ENCODE data around the gene TNFRSF13B.
"Not testable (repeated sequence)": the region's sequence is repeated elsewhere in the genome, so short reads cannot be mapped to it uniquely, and the experiment has no call there.

Gene TNFRSF13B

DNA sequence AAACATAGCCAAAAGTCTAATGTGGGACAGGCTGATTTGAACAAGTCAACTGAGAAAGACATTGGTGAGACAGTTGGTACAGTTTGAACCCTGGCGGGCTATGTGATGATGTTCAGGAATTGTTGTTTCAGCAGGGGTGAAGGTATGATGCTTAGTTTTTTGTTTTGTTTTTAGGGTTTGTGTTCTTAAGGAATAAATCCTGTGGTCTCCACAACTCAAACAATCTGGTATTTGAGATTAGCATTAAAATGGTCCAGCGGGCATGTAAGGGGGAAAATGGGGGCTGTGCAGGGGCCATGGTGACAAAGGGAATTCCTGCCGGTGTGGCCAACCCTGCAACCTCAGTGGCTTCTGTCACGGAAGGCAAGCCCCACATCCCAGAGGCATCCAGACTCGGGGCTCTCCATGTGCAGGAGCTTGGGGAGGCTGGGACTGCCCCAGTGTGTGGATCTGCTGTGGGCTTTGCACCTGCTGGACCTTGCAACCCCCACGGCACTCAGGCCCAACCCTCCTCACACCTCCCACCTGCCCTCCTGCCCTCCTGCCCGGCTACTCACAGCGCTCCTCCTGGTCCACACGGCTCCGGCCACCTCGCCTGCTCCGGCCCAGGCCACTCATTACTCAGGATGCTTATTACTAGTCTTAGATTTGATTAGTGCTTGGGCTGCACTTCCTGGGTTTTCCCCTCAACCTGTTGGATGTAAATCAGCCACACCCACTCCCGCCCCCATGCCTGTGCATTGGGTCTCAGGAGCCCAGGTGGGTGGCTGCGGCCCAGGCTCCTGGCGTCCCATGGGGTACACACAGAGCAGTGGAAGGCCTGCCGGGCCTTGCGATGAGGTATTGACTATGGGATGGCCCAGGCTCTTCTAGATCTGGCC, at the start of gene TNFRSF13B:
Gene TNFRSF13B (minus strand): TSS at position 661 of the 881 bp plus-strand sequence. CDS start 43 bp downstream, at position 618.
- no peak for DNase-seq

DNA sequence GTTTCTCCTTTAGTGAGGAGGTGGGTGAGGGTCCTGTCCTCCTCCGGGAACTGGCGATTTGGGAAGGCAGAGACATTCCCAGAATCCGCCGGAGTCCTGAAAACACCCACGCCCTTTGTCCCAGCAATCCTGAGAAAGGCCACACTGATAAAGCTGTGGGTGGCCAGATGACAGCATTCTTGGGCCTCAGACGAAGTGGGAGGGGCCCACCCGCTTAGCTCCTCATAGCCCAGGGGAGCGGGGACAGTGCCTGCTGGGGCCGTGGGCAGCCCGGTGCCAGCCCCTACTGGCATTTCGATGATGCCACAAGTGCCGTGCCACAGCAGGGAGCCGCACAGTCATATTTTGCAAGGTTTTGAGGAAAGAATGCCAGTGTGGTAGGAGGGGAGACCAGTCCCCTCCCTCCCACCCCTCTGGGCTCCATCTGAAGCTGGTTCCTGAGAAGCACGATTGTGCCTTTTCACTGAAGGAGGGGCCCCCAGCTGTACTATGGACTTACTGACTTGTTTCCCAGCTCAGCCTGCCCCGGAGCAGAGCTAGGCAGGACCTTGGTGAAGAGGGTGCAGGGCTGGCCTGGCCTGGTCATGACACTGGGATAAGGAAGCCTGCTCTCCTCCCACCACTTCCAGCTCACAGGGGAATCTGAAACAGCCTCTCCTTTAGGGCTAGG, 49.4 kb upstream of the TNFRSF13B start:
- no peak for DNase-seq

DNA sequence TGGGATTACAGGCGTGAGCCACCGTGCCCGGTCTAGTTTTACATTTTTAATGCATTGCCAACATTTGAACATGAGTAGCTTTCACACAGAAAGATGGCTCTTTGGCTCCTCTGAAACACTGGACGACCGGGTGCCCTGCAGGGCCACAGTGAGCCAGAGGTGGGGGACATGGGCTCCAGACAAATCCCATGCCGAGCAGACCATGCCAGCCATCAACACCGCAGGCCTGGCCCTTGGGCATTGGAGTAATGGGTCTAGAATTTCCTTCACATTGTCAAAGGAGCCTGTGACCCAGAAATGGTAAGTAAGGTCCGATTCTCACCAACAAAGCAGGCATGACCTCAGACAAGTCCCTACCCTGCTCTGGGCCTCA, 48.9 kb upstream of the TNFRSF13B start:
- DNase-seq: no peak

DNA sequence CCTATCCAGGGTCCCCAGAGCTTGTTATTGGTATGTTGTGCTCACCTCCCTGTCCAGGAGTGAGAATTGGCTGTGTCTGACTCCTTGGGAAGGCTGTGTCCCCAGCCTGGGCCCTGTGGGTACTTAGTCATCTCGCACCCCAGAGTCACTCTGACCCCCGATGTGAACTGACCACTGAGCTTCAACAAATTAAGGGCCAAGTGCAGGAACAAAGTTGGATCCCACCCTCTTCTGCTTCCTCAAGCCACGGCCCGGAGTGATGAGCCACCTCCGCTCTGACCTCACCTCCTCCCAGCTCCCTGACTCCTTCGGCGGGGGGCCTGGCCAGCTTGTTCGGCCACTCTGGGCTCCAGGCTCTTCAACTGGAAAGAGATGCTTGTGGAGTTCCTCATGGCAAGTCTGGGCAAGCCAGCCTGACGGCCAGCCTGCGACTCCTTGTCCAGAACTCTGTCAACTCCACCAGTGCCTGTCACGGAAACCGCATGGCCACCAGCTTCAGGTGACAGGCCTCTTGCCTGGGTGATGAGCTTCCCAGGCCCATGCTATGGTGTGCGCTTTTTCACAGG, 48.1 kb upstream of the TNFRSF13B start:
- no peak for DNase-seq

DNA sequence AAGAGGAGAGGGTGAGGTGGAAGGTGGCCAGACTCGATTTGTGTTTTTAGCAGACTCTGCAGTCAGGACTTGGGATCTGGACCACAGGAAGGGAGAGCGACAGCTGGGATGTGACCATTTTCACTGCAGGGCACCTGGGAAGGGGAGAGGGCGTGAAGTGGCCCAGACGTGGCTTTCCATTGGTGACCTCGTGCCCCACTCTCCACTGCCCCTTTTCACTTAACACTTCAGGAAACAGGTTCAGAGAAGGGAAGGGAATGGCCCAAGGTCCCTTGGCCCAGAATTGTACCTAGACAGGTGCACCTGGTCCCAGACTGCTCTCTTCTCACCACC, 47.5 kb upstream of the TNFRSF13B start:
- no peak for DNase-seq

DNA sequence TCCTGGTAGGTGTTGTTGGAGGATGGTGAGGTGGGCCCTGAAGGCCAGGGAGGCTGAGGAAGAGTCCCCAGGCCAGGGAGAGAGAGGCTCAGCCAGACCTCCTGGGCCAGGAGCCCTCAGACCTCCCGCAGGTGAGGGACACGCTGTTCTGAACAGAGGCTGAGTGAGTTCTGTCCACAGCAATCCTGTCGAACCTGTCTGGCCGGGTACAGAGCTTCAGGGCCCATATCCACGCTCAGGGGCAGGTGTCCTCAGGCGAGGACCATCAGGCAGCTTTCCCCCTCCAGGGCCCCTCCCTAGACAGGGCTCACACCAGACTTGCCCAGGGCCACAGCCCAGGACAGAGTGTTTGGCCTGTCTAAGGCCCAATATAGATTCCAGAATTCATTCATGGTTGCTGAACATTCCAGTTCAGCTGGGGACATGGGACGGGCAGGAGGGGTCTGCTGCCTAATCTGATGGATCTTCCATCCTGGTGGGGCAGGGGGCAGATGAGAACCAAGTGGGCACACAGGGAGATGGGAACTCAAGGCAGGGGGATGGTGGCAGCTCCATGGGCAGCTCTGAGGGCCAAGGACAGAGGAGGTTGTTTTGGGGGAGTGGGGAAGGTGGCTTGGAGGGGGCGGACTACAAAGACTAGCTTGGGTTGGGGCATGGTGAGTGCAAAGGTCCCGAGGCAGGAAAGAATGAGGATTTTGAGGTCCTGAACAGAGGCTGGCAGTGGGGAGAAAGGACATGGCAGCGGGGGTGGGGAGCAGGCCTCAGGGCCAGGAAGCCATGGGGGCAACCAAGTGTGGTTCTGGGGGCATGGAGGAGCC, 46.9 kb upstream of the TNFRSF13B start:
- no peak for DNase-seq

DNA sequence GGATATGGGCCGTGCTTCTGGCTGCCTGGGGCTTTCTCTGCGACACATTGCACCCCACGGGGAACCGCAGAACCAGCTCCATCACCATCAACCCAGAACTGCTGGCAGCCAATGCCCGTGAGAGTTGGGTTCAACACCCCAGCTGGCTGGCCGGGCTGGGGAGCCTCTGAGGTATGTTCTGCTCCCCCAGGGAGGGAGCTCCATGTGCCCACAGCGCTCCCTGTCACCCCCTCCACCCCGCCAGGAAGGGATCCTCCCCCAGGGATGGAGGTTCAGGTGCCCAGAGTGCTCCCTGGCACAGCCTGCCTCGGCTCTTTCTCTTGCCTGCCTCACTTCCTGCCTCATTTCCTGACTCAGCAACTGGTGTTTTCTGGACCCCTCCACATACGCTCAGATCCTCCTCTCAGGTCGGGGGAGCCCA, 46.1 kb upstream of the TNFRSF13B start:
- no peak for DNase-seq

DNA sequence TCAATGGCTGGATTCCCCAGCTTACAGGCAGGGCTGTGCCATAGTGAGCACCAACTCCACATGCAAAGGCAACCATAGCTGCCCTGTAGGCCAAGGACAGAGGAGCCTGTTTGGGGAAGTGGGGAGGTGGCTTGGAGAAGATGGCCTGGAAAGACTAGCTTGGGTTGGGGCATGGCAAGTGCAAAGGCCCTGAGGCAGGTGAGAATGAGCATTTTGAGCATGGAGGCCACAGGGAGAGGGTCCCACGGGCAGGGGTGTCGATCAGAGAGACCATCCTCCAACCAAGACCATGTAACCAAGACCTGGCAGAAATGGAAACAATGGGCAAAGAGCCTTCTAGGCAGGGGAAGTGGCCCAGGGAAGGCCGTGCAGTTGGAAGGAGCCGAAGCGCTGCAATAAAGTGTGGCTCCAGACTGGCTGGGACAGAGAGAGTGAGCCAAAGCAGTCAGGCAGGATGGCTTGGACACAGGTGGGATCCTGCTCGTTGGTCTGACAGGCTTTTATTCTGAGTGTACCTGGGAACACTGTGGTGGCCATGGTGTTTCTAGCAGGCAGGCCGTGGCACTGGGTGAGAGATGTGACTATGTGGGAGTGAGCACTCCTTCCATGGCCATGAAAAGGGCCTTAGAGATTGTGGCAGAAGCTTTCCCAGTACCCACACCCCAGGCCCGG, 45.6 kb upstream of the TNFRSF13B start:
- DNase-seq: no peak

DNA sequence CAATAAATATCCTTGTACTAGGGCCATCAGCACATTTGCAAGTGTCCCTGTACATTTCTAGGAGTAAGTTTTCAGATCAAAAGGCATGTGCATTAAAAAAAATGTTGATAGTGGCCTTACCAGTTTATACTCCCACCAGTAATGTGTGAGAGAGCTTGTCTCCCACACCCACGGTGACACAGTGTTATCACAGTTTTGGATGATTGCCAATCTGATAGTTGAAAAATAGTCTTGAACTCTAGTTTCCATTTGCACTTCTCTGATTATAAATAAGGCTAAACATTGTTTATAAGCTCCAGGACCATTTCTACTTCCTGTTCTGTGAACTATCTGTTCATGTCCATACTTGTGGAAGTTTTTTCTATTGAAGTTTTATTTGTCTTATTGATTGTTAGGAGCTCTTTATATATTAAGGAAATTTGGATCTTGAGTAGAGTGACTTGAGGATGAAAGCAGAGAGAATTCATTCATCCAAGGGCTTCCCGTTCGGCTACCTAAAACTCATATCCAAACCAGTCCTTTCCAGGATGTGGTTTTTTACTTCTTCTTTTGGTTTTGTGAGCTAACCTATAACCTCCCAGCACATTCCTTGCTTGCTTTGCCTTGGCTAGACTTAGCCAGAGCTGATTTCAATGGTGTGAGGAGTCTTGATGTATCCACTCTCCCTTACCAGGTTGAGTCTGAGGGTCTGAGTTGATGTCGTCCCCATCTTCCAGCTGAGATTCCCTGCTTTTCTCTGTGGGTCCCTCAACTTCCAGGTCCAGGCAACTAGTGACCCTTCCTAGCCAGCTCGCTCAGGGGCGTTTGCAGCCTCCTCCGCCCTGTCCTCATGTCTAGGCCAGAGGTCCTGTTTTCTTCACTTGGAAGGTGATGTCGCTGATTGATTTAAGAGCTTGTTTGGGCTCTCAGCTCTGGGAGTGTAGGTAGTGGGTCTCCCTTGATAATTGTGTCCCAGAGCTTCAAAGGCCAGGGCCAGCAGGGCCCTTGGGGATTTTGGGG, 44.6 kb upstream of the TNFRSF13B start:
- DNase-seq: peak; percentile 29

DNA sequence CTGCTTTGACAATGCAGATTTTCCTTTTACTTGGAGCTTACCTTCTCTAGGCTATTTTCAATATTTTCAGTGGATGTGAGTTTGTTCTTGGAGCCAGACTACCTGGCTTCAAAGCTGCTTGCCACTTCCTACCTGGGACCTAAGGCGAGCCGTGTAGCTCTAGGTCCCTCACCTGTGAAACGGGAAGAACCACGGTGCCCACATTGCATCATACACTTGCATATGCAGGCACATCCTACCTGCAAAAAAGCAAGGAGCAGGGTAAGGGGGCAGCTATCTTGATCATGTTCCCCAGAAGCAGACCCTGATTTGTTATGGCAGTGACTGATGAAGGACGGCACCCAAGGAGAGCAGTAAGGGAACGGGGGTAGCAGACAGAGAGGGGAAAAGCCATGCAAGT, 43.3 kb upstream of the TNFRSF13B start:
- DNase-seq: no peak

DNA sequence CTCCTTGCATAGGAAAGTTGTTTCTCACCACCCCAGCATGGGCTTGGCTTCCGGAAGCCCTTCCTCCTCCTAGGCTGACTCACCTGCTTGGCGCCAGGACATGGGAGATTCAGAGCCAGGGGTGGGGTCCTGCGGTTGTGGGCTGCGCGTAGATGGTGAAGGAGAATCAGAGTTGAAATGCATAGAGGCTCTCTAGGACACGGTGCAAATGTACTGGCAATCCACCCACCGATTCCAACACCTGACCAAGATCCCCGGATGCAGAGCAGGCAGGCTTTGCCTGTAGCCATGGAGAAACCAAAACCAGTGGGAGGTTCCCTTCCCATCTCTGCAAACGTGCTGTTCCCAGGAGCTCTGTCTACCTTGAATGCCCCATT, 42.8 kb upstream of the TNFRSF13B start:
- not testable (repeated sequence) for DNase-seq

DNA sequence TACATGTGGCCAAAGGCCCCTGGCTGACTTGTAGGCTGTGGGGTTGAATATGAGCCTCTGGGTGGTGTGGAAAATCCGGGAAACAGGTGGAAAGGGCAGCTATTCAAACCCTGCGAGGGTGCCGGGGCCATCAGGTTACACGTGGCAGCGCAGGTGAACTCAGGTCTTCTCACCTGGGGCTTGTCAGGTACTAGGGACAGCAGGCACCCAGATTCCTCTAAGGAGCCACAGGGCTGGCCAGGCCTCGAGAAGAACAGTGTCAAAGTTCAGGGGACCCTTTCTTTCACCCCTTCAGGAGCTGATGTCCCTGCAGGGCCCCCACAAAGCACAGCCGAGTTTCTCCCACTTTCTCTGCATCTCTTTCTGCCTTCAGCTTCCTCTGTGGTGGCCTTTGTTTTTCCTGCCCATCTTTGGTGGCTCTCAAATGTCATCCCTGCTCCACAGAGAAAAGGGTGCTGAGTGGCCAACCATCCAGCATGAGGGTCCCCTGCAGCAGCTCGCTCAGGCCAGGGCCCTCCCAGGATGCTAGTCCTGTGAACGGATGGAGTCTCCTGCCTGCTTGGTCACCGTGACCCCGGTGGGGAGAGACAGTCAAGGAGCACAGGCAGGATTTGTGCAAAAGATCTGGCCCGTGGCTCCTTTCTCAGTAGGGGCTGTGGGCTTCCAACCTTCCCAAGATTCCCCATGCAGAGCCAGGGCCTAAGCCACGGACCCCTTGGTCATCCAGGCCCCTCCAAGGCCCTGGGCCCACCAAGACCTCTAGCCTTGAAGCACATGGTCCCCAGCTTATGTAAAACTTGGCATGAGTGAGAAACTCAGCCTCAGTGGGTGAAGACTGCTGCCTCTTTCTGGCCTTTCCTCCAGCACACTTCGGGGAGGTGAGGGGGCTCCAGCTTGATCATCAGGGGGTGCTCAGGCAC, 42.2 kb upstream of the TNFRSF13B start:
- not testable (repeated sequence) for DNase-seq

DNA sequence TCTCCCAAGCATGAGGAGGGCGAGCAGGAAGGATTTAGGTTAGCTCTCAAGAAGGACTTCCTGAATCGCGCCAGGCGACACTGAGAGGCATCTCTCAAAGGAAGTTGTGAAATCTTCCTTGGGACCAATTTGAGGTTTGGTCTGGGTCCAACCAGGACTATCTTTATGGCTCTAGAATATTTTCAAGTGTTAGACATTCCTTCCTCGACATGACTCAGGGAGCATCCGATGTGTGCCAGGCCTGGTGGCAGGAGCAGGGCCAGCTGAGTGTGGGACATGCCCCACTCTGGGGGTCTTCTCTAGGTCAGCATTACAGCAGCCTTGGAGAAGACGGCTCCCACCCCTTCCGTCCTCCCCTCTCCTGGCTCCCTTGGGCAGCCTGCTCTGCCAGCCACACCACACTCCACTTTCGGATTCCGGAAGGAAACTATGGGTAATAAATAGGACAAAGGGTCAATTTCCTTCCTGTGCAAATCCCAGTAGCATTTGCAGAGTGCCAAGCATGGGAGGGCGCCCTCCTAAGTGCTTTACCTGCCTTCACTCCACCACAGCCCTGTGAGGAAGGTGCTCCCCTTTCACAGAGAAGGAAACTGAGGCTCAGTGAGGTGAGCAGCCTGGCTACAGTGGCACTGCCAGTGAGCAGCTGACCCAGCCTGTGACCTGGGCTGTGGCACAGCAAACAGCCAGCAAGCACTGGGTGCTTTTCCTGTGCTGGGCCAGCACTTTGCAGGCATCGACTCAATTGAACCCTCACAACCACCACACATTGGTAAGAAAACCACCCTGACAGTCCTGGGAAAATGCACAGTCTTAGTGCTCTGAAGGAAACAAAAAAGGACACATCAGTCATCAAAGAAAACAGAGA, 39.4 kb upstream of the TNFRSF13B start:
- DNase-seq: not testable (repeated sequence)

DNA sequence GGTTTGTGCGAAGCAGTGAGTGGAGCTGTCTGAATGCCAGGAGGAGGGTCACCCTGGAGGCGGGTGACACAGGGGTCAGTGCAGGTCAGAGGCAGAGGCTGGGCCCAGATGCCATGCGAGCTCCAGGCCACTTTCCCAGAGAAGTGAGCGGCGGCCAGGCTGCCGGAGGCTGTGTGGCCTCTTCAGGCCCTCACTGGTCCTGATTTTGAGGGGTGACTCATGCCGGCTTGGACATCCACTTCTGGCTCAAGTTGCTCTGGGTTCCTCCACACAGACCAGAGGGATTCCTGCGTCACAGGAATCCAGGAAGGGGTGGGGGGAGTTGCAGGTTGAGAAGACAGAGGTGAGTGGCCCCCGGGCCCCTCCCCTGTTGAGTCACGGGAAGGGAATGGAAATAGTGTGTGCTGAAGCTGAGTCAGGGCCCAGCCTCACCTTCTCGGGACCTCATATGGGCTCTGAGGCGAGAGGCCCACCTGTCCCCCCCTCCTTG, 38.7 kb upstream of the TNFRSF13B start:
- DNase-seq: not testable (repeated sequence)

DNA sequence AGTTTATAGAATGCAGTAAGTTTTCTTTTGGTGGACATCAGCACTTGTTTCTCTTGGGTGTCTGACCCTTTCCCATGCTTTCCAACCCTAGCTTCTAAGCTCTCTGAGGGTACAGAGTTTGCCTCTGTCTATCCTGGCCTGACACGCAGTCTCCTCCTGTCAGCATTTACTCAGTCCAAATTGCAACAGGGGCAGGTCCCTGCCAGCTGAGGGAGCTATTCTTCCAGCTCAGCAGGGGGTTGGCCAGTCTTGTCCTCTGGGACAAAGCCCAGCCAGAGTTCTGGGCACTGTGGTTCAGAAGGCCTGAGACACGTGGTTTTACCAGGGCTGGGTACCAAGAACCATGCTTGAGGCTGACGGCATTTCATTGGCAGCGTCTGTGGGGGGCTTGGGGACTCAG, 38.1 kb upstream of the TNFRSF13B start:
- DNase-seq: not testable (repeated sequence)

DNA sequence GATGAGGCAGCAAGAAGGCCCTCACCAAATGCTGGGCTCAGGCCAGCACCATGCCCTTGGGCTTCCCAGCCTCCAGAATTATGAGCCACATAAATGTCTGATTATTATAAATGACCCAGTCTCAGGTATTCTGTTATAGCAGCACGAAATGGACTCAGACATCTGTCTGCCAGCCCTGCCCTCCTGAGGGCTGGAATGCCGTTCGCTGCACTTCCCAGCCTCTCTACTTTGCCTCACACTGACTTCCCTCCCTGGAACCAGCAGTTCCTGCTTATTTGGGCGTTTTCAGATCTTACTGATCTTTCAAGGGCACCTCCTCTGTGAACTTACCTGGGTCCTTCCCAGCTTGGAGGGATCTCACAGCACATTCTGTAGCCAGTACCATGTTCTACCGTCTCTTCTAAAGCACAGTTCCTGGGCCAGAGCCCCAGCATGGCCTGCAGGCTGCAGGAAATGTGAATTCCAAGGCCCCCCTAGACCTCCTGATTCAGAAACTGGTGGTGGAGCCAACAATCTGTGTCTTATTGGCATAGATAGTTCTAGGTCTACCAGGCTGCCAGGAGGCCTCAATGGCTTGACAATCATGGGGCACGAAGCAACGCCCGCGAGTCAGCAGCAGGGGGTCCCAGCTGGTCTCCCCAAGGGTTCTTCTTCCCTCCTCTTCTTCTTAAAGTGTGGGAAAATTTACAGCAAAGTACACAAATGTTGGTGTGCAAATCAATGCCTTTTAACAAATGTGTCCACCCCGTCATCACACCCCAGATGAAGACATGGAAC, 36.9 kb upstream of the TNFRSF13B start:
- DNase-seq: not testable (repeated sequence)

DNA sequence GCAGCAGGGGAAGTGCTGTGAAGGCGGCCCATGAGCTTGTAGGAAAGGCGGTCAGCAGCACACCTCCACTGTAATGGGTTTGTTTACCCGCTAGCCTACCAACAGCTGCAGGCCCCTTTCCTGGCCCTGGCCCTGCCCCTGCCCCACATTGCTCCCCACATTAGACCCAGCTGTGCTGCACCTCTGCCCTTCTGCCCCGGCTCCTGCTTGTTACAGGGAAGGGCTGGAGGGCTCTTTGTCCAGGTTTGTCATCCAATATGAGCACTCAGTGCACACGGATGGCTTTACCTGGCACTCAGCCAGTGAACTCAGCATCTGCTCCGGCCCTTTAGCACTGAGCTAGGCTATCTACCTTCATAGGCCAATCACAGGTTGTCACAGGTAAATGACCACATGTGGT, 36.0 kb upstream of the TNFRSF13B start:
- DNase-seq: not testable (repeated sequence)

DNA sequence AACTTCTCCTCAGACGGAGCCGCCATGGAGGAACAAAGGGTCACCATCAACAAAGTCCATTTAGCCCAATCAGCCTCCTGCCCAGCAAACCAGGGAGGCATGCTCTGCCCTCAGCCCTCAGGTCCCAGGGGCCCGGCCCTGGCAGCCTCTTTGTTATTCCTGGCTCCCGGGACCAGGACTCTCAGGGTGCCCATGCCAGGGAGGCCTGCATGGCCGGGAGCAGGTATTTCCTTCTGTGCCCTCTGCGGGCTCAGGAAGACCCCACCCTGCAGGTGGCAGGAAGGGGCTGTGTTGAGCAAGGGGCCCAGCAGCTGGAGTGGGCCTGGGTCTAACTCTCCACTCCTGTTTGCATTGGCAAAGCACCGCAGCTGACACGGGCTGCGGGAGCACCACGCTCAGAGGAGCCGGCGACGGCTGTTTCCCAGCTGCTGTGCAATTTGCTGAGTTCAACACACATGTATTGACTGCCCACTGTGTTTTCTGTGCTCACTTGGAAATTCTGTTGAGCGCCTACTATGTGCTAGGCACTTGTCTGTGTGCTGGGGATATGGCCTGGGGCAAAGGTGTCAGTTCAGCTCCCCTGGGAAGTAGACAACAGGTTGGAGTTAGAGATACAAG, 33.2 kb upstream of the TNFRSF13B start:
- not testable (repeated sequence) for DNase-seq
